Natural killer cell (primary cell): ENCODE results near the gene RBM19. TPM values are rescaled to one million over a fixed set of nuclear protein-coding genes. Genes with fewer than 3 reads are reported as not detected.

Source experiments
- ATAC-seq, 3 donors: fragments of 150-1000 bp in 2 of 3; fragments of 200-7000 bp in 1 of 3; cut with Tn5 transposase; 1 replicate in 1 of 3; 2 replicates in 2 of 3; pipeline ENCODE4 v1.10.0; 2021; ENCODE audit warnings: mild to moderate bottlenecking in 2 of 3, moderate library complexity in 2 of 3
- DNase-seq, 2 donors: peaks; one replicate each; pipeline versions ENCODE4 v3.0.0 to v3.0.0-alpha.2; 2013 to 2021; ENCODE audit warnings: mixed read lengths in 1 of 2
- H3K27ac ChIP-seq: one replicate; pipeline ENCODE4 v1.5.1; 2013; ENCODE audit warnings: mild to moderate bottlenecking, low read length
- H3K27me3 ChIP-seq: one replicate; pipeline ENCODE4 v1.6.1; 2013; ENCODE audit warnings: low read length; ENCODE audit not compliant: control insufficient read depth, insufficient read depth
- H3K36me3 ChIP-seq: one replicate; pipeline ENCODE4 v1.6.1; 2013; ENCODE audit warnings: low read length; ENCODE audit not compliant: control insufficient read depth, insufficient read depth
- H3K4me1 ChIP-seq: one replicate; pipeline ENCODE4 v1.6.1; 2013; ENCODE audit warnings: low read length; ENCODE audit not compliant: control insufficient read depth, insufficient read depth
- H3K4me3 ChIP-seq: one replicate; pipeline ENCODE4 v1.5.1; 2013; ENCODE audit warnings: low read length
- H3K9me3 ChIP-seq: one replicate; pipeline ENCODE4 v1.6.1; 2013; ENCODE audit warnings: low read length; ENCODE audit not compliant: control insufficient read depth, insufficient read depth
- H3K27ac Mint-ChIP-seq, 2 donors: one replicate each; pipeline ENCODE4 v1.8.0; 2022; ENCODE audit warnings: mild to moderate bottlenecking in 2 of 2, mixed read lengths in 2 of 2, moderate library complexity in 1 of 2
- H3K27me3 Mint-ChIP-seq, 2 donors: one replicate each; pipeline ENCODE4 v1.8.0; 2022; ENCODE audit warnings: low read depth in 2 of 2, mixed read lengths in 2 of 2
- H3K36me3 Mint-ChIP-seq: one replicate; pipeline ENCODE4 v1.8.0; 2022; ENCODE audit warnings: mixed read lengths
- H3K4me1 Mint-ChIP-seq, 2 donors: one replicate each; pipeline ENCODE4 v1.8.0; 2022; ENCODE audit warnings: mixed read lengths in 2 of 2
- H3K4me3 Mint-ChIP-seq: one replicate; pipeline ENCODE4 v1.8.0; 2022; ENCODE audit warnings: mild to moderate bottlenecking, moderate library complexity, mixed read lengths
- H3K9me3 Mint-ChIP-seq, 2 donors: one replicate each; pipeline ENCODE4 v1.8.0; 2022; ENCODE audit warnings: mixed read lengths in 2 of 2
- CTCF ChIP-seq: fragments of 200-600 bp; IDR thresholded peaks from one replicate; pipeline ENCODE4 v1.8.0; 2022; ENCODE audit warnings: antibody characterized with exemption
- WGBS: methylation state at CpG from one replicate; pipeline ENCODE4 v1.1.7; 2013; ENCODE audit warnings: missing lambda C conversion rate; ENCODE audit not compliant: insufficient coverage; 5-methylcytosine and 5-hydroxymethylcytosine counted together
- intact Hi-C: fragments of 100-400 bp; cut with micrococcal nuclease; formaldehyde crosslinking; loops from one replicate; pipeline ENCODE4 v1.14.2; 2022
- total RNA-seq, 4 donors: library from RNA; stranded (reverse); fragments of 120-200 nt in 1 of 4; gene quantifications; one replicate each; pipeline versions ENCODE4 v1.2.3 to v1.2.4, GENCODE V29; 2013 to 2022

RBM19 gene
- total RNA-seq, 3 donors from 2014 or later (not counting 1 experiment from before 2014, with no cell fraction given) = 49.9 to 70.6 (median 60.9) TPM

- H3K36me3 Mint-ChIP-seq = no peaks in the 10 kb centered on the region
- H3K9me3 Mint-ChIP-seq = no peaks in the 10 kb centered on the region
- no peak overlapping the region for H3K4me3 Mint-ChIP-seq
- Histone ChIP-seq H3K4me1 (no peaks in the 10 kb centered on the region), H3K27ac (no peak overlapping the region), H3K36me3 (no peaks in the 10 kb centered on the region), H3K4me3 (no peak overlapping the region), H3K27me3 (no peaks in the 10 kb centered on the region), H3K9me3 (no peaks in the 10 kb centered on the region)
- no peak for TF ChIP-seq CTCF
- intact Hi-C loops = no loop called here
- H3K4me1 Mint-ChIP-seq = no peaks in the 10 kb centered on the region
- ATAC-seq (no peak), DNase-seq (no peak)
- H3K27me3 Mint-ChIP-seq = no peaks in the 10 kb centered on the region
- H3K27ac Mint-ChIP-seq = no peak overlapping the region
- 92% methylated on average over 14 of the region's 14 CpGs for WGBS
These were observed 167.6 kb downstream of the RBM19 start for GRCh38 chr12:113798552-113798951.

- Mint-ChIP-seq H3K9me3 (no peaks in the 10 kb centered on the region), H3K27me3 (no peaks in the 10 kb centered on the region), H3K4me1 (no peaks in the 10 kb centered on the region), H3K4me3 (no peak overlapping the region), H3K27ac (no peak overlapping the region), H3K36me3 (no peaks in the 10 kb centered on the region)
- Histone ChIP-seq H3K27me3 (no peaks in the 10 kb centered on the region), H3K9me3 (no peaks in the 10 kb centered on the region), H3K36me3 (no peaks in the 10 kb centered on the region), H3K4me3 (no peak overlapping the region), H3K27ac (no peak overlapping the region), H3K4me1 (no peaks in the 10 kb centered on the region)
- ATAC-seq = no peak
- DNase-seq = no peak
- intact Hi-C loops = no loop called here
- no peak for TF ChIP-seq CTCF
These were observed 168.6 kb downstream of the RBM19 start for GRCh38 chr12:113797535-113797868.

- 79% methylated on average over 14 of the region's 14 CpGs for WGBS
These were observed 169.1 kb downstream of the RBM19 start for GRCh38 chr12:113796852-113797534.

More at GRCh38 chr12:113796852-113797534, 169.1 kb downstream of the RBM19 start:
- no peak for ATAC-seq
- Mint-ChIP-seq H3K36me3 (no peaks in the 10 kb centered on the region), H3K9me3 (no peaks in the 10 kb centered on the region), H3K27ac (no peak overlapping the region), H3K4me1 (no peaks in the 10 kb centered on the region), H3K27me3 (no peaks in the 10 kb centered on the region), H3K4me3 (no peak overlapping the region)
- no peaks in the 10 kb centered on the region for H3K4me1 ChIP-seq
- intact Hi-C loops = no loop called here
- TF ChIP-seq CTCF = no peak
- H3K9me3 ChIP-seq = no peaks in the 10 kb centered on the region
- no peak overlapping the region for H3K27ac ChIP-seq
- H3K27me3 ChIP-seq = no peaks in the 10 kb centered on the region
- H3K4me3 ChIP-seq = no peak overlapping the region
- DNase-seq = no peak
- no peaks in the 10 kb centered on the region for H3K36me3 ChIP-seq
